ENCODE measurements around the gene MYOM3.
A peak's percentile ranks its signal among the peaks of the same experiment; 100 is the strongest.

MYOM3 gene

GRCh38 chr1:24111996-24112779 is at the start of gene MYOM3:
MYOM3 (minus strand) TSS chr1:24112135; CDS start chr1:24108636, 3,499 bp downstream.
- DNase-seq, result peak; percentile 35

- no peak for DNase-seq
Measured at GRCh38 chr1:24161270-24161669, 49.3 kb upstream of the MYOM3 start.

- no peak for DNase-seq
Measured at GRCh38 chr1:24159366-24159765, 47.4 kb upstream of the MYOM3 start.

- no peak for DNase-seq
Measured at GRCh38 chr1:24157918-24158481, 46.1 kb upstream of the MYOM3 start.

GRCh38 chr1:24156542-24157260 is 44.8 kb upstream of the MYOM3 start:
- no peak for DNase-seq

- DNase-seq, result no peak
Measured at GRCh38 chr1:24155011-24155782, 43.3 kb upstream of the MYOM3 start.

- no peak for DNase-seq
Measured at GRCh38 chr1:24154215-24154614, 42.3 kb upstream of the MYOM3 start.

GRCh38 chr1:24152631-24153494 is 40.9 kb upstream of the MYOM3 start:
- DNase-seq, result no peak

- DNase-seq, result no peak
Measured at GRCh38 chr1:24151175-24151533, 39.2 kb upstream of the MYOM3 start.

GRCh38 chr1:24150234-24151174 is 38.6 kb upstream of the MYOM3 start:
- DNase-seq, result peak; percentile 79

- peak; percentile 55 for DNase-seq
Measured at GRCh38 chr1:24149866-24150233, 37.9 kb upstream of the MYOM3 start.

GRCh38 chr1:24147816-24148215 is 35.9 kb upstream of the MYOM3 start:
- no peak for DNase-seq

- DNase-seq, result no peak
Measured at GRCh38 chr1:24147194-24147593, 35.3 kb upstream of the MYOM3 start.

- no peak for DNase-seq
Measured at GRCh38 chr1:24142546-24143534, 30.9 kb upstream of the MYOM3 start, which contains the start of gene IL22RA1. IL22RA1 (minus strand) TSS chr1:24143140; CDS start chr1:24143082, 58 bp downstream.

GRCh38 chr1:24141311-24141997 is 29.5 kb upstream of the MYOM3 start:
- DNase-seq, result no peak

GRCh38 chr1:24140741-24141181 is 28.8 kb upstream of the MYOM3 start:
- no peak for DNase-seq

GRCh38 chr1:24139841-24140425 is 28.0 kb upstream of the MYOM3 start:
- no peak for DNase-seq

- DNase-seq, result no peak
Measured at GRCh38 chr1:24139222-24139489, 27.2 kb upstream of the MYOM3 start.
